Loucy (cell line): Measurements from ENCODE around the gene EMX2.

Experiments
- CTCF ChIP-seq: fragments of 200-600 bp; sonication (generic); conservative IDR thresholded peaks from 2 replicates; pipeline ENCODE4 v1.5.1; 2014; ENCODE audit warnings: mild to moderate bottlenecking, antibody characterized with exemption, low read length
- EZH2phosphoT487 ChIP-seq: fragments of 200-600 bp; IDR thresholded peaks from 2 replicates; pipeline ENCODE4 v1.6.1; 2018; ENCODE audit warnings: antibody characterized with exemption, mild to moderate bottlenecking, moderate library complexity, borderline replicate concordance

- TF ChIP-seq CTCF (no peak), EZH2phosphoT487 (no peak)
Measured at GRCh38 chr10:117535298-117536071, 7.1 kb upstream of the EMX2 start.
